ENCODE results near the gene TBC1D22A.

Gene TBC1D22A

GRCh38 chr22:46911346-46911745, 148.9 kb downstream of the TBC1D22A start:
- no peak for DNase-seq

DNA sequence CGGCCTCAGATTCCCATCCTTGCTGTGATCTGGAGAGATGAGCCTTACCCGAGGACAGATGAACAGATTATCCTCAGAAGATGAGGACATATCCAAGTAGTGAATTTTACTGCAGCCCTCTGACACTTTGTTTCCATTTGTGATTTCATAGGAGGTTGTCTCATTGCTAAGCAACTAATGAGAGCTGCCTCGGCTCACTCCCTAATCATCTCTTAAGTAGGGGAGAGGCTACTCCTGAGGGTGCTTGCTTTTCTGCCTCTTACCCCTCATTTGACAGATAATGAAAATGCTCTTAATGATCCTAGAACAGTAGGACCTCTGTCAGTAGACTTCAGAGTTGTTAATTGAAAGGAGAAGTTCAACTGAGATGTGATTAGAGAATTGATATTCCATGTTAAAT, 150.9 kb downstream of the TBC1D22A start:
- DNase-seq = no peak

- DNase-seq = no peak
Measured at GRCh38 chr22:46914481-46914880, 152.0 kb downstream of the TBC1D22A start.

DNA sequence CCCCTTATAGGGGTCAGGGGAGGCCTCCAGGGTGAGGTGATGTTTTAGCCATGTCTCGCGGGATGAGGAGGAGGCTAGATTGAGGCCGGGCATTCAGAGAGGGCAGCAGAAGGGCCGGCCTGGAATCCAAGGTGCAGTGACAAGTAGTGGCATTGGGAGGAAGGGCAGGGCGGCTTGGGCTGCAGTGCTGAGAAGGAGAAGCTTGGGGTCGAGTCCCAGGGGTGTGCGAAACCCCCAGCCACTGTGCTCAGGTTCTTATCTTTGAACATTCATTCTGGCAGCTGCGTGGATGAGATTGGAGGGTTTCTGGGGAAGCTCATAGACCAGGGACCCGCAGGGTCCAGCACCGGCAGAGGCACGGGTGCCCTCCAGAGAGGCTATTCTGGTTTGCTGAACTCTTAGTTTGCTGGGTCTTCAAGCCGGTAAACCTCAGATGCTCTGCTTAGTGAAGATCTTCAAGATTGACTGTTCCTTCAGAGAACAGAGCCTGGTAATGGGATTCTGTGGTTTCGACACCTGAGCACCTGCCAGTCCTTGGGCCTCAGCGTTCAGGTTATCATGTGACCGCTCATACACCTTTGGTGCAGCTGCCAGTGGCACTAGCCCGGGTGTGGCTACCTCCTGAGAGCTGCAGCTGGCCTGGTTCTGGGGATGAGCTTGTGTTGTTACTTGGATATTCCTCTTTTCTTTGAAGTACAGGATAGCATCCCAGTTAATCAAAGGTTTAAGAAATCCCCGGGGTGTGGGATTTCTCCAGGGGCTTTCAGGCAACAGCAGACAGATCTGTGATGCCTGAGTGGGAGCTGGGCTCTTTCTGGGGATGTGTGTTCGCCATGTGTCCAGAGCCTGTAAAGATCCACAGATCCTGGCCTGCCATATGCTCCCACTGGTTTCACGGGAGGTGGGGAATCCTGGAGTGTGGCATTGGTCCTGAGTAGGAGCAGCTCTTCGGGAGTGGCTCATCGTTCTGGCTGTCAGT, 152.8 kb downstream of the TBC1D22A start:
- DNase-seq = no peak

DNA sequence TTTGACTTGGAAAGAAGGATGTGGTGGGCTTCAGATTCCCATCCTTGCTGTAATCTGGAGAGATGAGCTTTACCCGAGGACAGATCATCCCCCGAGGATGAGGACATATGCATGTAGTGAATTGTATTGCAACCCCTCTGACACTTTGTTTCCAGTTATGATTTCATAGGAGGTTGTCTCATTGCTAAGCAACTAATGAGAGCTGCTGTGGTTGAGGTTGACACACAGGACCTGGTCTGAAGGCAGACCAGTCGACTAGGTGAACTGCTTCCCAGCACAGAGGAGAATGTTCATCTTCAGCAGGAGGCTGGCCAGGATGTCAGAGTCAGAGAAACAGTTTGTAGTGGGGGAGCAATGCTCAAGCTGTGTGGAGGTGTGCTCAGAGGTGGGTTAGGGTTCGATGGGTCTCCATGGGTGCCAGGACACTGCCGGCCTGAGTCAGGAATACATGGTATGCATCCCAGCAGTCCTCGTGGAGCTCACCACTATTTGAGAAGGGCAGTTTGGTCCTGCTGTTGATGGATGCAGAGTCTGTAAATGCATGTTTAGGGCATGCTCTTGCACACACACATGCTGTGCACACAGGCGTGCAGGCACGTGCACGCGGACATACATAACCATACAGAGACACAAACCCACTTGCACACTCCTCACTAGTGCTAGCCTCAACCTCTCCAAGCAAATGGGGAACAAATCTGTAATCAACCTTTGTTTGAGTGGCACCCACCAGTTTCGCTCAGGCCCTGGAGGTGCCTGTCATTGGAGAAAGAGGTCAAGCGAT, 153.7 kb downstream of the TBC1D22A start:
- no peak for DNase-seq

DNA sequence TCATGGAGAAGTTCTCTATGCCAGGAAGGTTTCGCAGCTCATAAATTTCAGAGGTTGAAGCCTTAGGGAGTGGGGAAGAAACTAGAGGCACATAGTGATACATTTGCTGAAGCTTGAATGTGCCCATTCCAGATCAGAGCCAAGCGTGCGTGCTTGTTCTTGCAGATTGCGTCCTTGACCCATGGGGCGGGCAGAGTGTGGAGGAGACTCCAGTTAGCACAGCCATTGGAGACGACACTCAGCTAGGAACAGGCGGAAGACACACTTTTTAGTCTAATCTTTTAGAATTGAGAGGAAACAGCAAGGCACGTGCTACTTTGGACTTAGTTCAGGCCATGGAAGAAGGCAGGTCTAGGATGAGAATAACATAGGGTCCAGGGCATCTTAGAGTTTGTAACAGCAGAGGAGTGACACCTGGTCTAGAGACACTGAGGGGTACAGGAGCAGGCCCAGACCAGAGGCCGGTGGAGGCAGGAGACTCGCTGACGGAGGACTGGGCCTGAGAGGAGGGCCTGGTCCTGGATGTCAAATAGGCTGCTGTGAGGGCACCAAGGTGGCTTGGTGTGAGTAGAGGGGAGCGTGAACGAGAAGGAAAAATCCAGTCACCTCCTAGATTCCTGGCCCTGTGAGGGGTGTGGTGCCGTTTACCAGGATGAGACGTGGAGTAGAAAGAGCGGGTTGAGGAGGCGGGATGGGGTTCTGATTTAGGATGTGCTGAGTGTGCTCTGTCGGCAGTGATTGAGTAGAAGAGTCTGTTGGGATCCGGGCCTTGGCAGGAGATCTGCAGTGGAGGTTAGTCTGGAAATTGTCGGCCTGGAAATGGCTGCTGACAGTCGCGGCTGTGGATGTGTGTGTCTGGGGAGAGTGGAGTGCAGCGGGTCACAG, 154.7 kb downstream of the TBC1D22A start:
- no peak for DNase-seq

GRCh38 chr22:46917771-46918101, 155.3 kb downstream of the TBC1D22A start:
- no peak for DNase-seq

- DNase-seq = no peak
Measured at GRCh38 chr22:46918197-46918596, 155.7 kb downstream of the TBC1D22A start.

- DNase-seq = no peak
Measured at GRCh38 chr22:46922037-46922436, 159.6 kb downstream of the TBC1D22A start.

DNA sequence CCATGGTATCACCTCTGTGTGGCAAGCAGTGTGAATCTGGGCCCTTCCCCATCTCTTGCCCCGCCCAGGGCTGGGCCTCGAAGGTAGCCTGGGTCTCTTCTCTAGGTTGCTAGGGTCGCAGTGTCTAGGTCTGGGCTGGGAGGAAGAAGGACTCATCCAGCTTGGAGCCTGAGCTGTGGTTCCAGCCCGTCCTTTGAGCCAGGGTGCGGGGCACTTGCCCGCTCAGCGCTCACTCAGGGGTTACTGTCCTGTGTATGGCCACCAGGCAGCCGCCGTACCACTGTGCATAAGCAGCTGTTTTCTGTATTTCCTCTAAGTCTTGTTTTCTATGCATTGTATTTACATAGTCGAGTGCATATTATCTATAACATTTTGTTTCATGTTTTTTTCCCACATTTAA, 160.9 kb downstream of the TBC1D22A start:
- DNase-seq = no peak

GRCh38 chr22:46925818-46926217, 163.4 kb downstream of the TBC1D22A start:
- no peak for DNase-seq

- DNase-seq = no peak
Measured at GRCh38 chr22:46929046-46929709, 166.7 kb downstream of the TBC1D22A start.

DNA sequence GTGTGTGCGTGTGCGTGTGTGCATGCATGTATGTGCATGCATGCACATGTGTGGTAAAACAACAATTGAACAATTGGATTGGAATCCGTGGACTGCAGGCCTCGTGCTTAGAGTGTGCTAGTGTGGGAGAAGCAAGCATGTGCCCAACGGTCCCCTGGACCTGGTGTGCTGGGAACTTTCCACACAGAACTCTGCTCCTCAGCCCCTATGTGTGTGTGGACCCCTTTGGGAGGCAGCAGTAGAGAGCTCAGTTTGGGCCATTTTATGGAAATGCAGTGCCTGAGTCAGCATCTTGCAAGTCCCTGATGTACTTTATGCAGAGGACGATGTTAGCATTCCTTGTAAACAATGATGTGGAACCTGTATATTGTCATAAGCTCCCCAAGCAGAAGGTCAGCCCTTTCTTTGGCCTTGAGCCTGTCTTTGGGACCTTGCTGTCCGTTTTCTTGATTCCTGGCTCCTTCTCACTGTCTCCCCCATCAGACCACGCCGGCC, 167.3 kb downstream of the TBC1D22A start:
- no peak for DNase-seq

DNA sequence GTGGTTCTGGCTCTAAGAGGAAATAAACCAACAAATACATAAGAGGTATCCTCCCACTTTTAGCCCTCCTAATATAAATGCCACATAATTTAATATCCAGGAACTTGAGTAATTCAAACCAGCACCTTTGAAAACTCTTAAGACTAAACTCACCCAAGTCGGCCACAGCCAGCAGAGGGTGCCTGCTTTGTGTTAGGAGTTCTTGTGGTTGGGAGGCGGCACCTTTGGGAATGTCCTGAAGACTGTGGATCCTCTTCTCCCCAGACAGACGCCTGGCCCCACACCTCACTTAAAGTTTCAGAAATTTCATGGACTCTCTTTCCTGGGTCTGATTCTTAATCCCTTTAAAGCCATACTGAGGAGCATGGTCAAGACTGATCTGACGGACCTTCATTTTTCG, 169.0 kb downstream of the TBC1D22A start:
- DNase-seq = no peak

- DNase-seq = no peak
Measured at GRCh38 chr22:46931881-46932280, 169.4 kb downstream of the TBC1D22A start.

- DNase-seq = no peak
Measured at GRCh38 chr22:46933040-46933930, 170.8 kb downstream of the TBC1D22A start.

- no peak for DNase-seq
Measured at GRCh38 chr22:46934172-46934745, 171.8 kb downstream of the TBC1D22A start.

DNA sequence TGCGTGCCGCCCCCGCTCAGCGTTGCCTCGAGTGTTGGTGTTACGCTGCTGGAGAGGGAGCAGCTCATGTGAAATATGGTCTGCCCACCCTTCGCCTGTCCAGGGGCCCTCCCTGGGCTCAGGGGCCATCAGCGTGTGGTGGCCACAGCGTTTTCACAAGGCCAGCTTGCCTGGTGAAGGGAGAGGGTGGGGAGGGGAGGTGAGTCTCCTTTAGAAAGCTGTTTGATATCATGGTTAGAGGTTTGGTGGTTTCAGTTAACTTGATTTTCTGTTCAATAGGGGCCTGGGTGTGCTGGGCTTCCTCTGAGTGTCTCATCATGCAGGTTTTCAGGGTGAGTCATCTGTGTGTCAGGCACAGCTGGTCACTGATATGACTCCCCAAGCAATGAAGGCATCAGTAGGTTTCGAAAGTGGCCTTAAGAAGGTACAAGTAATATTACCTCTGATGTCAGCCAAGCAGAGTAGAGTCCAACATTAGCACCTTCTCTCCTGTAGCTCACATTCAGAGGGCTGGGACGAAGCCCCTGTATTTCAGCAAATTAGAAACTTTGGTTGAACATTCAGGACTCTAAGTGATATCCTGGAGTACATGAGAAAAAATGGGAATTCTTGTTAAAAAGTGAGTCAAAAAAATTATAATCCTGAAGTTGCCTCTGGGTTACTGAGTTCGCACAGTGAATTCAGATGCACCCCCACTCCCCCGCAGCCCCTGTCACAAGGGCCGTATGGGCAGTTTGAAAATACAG, 172.5 kb downstream of the TBC1D22A start:
- DNase-seq = no peak

DNA sequence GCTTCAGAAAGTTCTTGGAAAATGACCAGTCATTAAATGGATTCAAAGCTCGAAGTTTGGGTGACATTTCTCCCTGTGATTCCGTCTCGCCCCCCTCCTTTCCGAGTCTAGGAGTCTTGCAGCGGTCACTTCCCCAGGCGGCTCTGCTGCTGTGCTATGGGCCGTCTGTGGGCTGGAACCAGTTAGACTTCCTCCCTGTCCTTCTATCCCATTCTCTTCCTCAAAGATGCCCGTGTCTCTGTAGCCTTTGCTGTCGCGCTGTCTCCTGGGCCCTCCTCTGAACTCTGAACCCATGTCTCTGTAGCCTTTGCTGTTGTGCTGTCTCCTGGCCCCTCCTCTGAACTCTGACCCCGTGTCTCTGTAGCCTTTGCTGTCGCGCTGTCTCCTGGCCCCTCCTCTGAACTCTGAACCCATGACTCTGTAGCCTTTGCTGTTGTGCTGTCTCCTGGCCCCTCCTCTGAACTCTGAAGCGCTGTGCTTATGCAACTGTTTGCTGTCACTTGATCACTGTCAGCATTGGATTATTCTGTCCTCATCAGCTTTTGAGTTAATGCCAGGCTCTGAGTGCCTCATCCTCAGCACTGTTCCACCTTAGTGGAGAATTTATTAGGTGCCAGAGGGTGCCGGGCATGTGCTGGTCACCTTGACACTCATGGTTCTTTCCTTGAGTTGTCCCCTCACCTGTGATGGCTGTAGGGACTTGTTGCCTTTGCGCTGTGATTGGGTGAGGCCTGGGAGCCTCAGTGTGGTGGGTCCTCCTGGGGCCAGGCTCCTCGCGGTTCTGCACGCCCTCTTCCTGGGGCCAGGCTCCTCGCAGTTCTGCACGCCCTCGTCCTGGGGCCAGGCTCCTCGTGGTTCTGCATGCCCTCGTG, 173.3 kb downstream of the TBC1D22A start:
- DNase-seq = no peak

Data from CD4-positive, alpha-beta T cell treated with Interferon alpha-2 for 1 hour (primary cell).